AG10803 (cell line): ENCODE measurements around the gene NCKAP5.

ENCODE experiments used
- DNase-seq: peaks from one replicate; pipeline ENCODE4 v3.0.0; 2010; ENCODE audit warnings: low read depth
- H3K4me3 ChIP-seq: 2 replicates; pipeline ENCODE4 v1.5.1; 2011; ENCODE audit warnings: mild to moderate bottlenecking, low read length, control low read depth
- CTCF ChIP-seq: conservative IDR thresholded peaks from 2 replicates; pipeline ENCODE4 v1.5.1; 2011; ENCODE audit warnings: mild to moderate bottlenecking, low read length, control low read depth, inconsistent platforms

NCKAP5 gene

GRCh38 chr2:132692816-132693215 lies 875.4 kb downstream of the NCKAP5 start:
- no peak overlapping the region for H3K4me3 ChIP-seq
- TF ChIP-seq CTCF = no peak
- peak; percentile 44 for DNase-seq

GRCh38 chr2:132691556-132691955 lies 876.7 kb downstream of the NCKAP5 start:
- TF ChIP-seq CTCF = no peak
- H3K4me3 ChIP-seq = no peak overlapping the region
- no peak for DNase-seq

GRCh38 chr2:132690664-132691303 lies 877.5 kb downstream of the NCKAP5 start:
- no peak for TF ChIP-seq CTCF
- no peak overlapping the region for H3K4me3 ChIP-seq
- DNase-seq = peak; percentile 48

GRCh38 chr2:132681766-132682165 lies 886.5 kb downstream of the NCKAP5 start:
- no peak for DNase-seq
- no peak for TF ChIP-seq CTCF
- H3K4me3 ChIP-seq = no peak overlapping the region

- TF ChIP-seq CTCF = no peak
Measured at GRCh38 chr2:132680544-132680943, 887.7 kb downstream of the NCKAP5 start.

GRCh38 chr2:132678483-132678882 lies 889.8 kb downstream of the NCKAP5 start:
- H3K4me3 ChIP-seq = no peak overlapping the region
- TF ChIP-seq CTCF = no peak
- no peak for DNase-seq

More at GRCh38 chr2:132680544-132680943, 887.7 kb downstream of the NCKAP5 start:
- DNase-seq = no peak
- no peak overlapping the region for H3K4me3 ChIP-seq

GRCh38 chr2:132677661-132678060 lies 890.6 kb downstream of the NCKAP5 start:
- DNase-seq = peak; percentile 44
- no peak overlapping the region for H3K4me3 ChIP-seq
- TF ChIP-seq CTCF = no peak
